Gastroesophageal sphincter (tissue), 3 donors: ENCODE results near the gene TCF12.

Experiments used
- POLR2AphosphoS5 ChIP-seq: sonication (generic); formaldehyde crosslinking; IDR thresholded peaks from one replicate; pipeline ENCODE4 v1.6.1; 2017; ENCODE audit warnings: antibody characterized with exemption
- TF ChIP-seq, protein P1 (sequence below), 4 experiments: fragments of 200-600 bp in 2 of 4; fragments of 450-650 bp in 2 of 4; sonication (generic) in 1 of 4; IDR thresholded peaks; one replicate each; pipeline ENCODE4 v1.5.1; 2017 to 2019; ENCODE audit warnings: antibody characterized with exemption in 4 of 4, mild to moderate bottlenecking in 2 of 4, moderate library complexity in 2 of 4

DNA sequence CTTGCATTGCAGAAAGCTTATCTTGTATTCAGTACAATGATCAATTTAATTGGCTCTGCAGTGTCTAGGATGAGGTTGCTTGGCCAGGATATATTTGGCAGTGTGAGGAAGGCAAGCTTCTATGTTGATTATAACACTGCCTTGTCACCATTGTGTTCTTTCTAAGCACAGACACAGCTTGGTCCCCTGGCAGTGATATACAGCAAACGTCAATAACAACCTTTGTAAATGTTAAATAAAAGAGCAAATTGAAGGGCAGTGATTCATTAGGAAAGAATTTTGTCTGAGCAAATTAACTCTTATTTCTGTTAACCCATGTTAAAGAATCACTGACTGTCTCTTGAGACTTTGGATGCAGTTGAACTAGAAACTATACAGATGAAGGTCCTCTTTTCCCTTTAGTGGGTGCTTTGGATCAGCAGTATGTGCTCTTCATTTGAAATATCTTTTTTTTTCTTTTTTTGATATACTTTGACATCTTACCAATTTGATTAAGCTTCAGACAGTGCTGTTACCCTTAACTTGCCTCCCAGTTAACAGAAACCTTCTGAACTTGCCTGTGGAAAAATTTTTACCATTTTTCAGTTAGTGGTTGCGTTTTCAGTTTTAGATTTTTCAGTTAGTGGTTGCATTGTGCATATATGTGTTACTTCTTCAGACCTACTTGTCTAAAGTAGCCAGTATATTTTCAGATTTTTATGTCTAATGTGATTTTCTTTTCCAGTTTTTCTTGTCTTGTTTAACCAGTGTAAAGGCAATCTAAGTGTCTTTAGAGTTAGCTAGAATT lies 199.8 kb downstream of the TCF12 start:
- TF ChIP-seq, protein P1, sequence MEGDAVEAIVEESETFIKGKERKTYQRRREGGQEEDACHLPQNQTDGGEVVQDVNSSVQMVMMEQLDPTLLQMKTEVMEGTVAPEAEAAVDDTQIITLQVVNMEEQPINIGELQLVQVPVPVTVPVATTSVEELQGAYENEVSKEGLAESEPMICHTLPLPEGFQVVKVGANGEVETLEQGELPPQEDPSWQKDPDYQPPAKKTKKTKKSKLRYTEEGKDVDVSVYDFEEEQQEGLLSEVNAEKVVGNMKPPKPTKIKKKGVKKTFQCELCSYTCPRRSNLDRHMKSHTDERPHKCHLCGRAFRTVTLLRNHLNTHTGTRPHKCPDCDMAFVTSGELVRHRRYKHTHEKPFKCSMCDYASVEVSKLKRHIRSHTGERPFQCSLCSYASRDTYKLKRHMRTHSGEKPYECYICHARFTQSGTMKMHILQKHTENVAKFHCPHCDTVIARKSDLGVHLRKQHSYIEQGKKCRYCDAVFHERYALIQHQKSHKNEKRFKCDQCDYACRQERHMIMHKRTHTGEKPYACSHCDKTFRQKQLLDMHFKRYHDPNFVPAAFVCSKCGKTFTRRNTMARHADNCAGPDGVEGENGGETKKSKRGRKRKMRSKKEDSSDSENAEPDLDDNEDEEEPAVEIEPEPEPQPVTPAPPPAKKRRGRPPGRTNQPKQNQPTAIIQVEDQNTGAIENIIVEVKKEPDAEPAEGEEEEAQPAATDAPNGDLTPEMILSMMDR (IDR thresholded peaks at IDR 0.05): no peak
- no peak for TF ChIP-seq POLR2AphosphoS5
